H1 (cell line): ENCODE data around the gene CNTROB.

Experiments
- CBX8 ChIP-seq: fragments of 300-800, 300-1000 bp; sonication (generic); IDR thresholded peaks from 2 replicates; pipeline ENCODE4 v1.7.1; 2016; ENCODE audit warnings: low read depth, low read length, borderline replicate concordance
- EZH2 ChIP-seq: fragments of 200-600 bp; sonication (generic); IDR thresholded peaks from 2 replicates; pipeline ENCODE4 v1.7.1; 2012; ENCODE audit warnings: low read depth, mild to moderate bottlenecking, moderate library complexity, low read length, inconsistent platforms; ENCODE audit not compliant: severe bottlenecking
- POLR2A ChIP-seq, 2 experiments: IDR thresholded peaks; 1 replicate in 1 of 2; 2 replicates in 1 of 2; pipeline ENCODE4 v1.6.1; 2011; ENCODE audit warnings: low read depth in 2 of 2, low read length in 2 of 2, mild to moderate bottlenecking in 2 of 2; ENCODE audit errors: control extremely low read depth in 1 of 2
- RBBP5 ChIP-seq: IDR thresholded peaks from 2 replicates; pipeline ENCODE4 v1.7.1; 2012; ENCODE audit warnings: low read depth, mild to moderate bottlenecking, inconsistent platforms, low read length, moderate library complexity, borderline replicate concordance
- SIN3A ChIP-seq, 2 experiments: IDR thresholded peaks in 1 of 2; conservative IDR thresholded peaks in 1 of 2; 2 replicates each; pipeline ENCODE4 v1.6.1; 2011 to 2012; ENCODE audit warnings: low read length in 2 of 2, improper control_type of control experiment in 1 of 2, low read depth in 1 of 2, mild to moderate bottlenecking in 1 of 2
- TF ChIP-seq, protein P1 (sequence below), 3 experiments: IDR thresholded peaks; 1 replicate in 2 of 3; 2 replicates in 1 of 3; pipeline versions ENCODE4 v1.5.1 to v1.6.1; 2011; ENCODE audit warnings: low read length in 3 of 3, mild to moderate bottlenecking in 3 of 3, inconsistent platforms in 2 of 3, low read depth in 1 of 3, moderate library complexity in 1 of 3; ENCODE audit not compliant: insufficient read depth in 1 of 3; ENCODE audit errors: control extremely low read depth in 1 of 3
- TF ChIP-seq, protein P2 (sequence below): IDR thresholded peaks from 2 replicates; pipeline ENCODE4 v1.6.1; 2011; ENCODE audit warnings: low read length, improper control_type of control experiment
- TF ChIP-seq, protein P3 (sequence below): IDR thresholded peaks from 2 replicates; pipeline ENCODE4 v1.6.1; 2012; ENCODE audit warnings: low read length, inconsistent platforms

GRCh38 chr17:7967751-7968150 lies 35.7 kb downstream of the CNTROB start:
- TF ChIP-seq, protein P1, sequence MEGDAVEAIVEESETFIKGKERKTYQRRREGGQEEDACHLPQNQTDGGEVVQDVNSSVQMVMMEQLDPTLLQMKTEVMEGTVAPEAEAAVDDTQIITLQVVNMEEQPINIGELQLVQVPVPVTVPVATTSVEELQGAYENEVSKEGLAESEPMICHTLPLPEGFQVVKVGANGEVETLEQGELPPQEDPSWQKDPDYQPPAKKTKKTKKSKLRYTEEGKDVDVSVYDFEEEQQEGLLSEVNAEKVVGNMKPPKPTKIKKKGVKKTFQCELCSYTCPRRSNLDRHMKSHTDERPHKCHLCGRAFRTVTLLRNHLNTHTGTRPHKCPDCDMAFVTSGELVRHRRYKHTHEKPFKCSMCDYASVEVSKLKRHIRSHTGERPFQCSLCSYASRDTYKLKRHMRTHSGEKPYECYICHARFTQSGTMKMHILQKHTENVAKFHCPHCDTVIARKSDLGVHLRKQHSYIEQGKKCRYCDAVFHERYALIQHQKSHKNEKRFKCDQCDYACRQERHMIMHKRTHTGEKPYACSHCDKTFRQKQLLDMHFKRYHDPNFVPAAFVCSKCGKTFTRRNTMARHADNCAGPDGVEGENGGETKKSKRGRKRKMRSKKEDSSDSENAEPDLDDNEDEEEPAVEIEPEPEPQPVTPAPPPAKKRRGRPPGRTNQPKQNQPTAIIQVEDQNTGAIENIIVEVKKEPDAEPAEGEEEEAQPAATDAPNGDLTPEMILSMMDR (IDR thresholded peaks at IDR 0.05; ENCODE audit: control extremely low read depth in 1 of 3, insufficient read depth in 1 of 3, low read depth in 1 of 3, low read length in 3 of 3): no peak
- no peak for TF ChIP-seq EZH2
- no peak for TF ChIP-seq POLR2A (IDR thresholded peaks at IDR 0.05; ENCODE audit: control extremely low read depth in 1 of 2, low read depth in 2 of 2, low read length in 2 of 2)
- TF ChIP-seq, protein P2, sequence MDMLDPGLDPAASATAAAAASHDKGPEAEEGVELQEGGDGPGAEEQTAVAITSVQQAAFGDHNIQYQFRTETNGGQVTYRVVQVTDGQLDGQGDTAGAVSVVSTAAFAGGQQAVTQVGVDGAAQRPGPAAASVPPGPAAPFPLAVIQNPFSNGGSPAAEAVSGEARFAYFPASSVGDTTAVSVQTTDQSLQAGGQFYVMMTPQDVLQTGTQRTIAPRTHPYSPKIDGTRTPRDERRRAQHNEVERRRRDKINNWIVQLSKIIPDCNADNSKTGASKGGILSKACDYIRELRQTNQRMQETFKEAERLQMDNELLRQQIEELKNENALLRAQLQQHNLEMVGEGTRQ: no peak
- no peak for TF ChIP-seq RBBP5
- TF ChIP-seq, protein P3, sequence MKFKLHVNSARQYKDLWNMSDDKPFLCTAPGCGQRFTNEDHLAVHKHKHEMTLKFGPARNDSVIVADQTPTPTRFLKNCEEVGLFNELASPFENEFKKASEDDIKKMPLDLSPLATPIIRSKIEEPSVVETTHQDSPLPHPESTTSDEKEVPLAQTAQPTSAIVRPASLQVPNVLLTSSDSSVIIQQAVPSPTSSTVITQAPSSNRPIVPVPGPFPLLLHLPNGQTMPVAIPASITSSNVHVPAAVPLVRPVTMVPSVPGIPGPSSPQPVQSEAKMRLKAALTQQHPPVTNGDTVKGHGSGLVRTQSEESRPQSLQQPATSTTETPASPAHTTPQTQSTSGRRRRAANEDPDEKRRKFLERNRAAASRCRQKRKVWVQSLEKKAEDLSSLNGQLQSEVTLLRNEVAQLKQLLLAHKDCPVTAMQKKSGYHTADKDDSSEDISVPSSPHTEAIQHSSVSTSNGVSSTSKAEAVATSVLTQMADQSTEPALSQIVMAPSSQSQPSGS: no peak
- no peak for TF ChIP-seq SIN3A (conservative IDR thresholded peaks at IDR 0.05 in 1 of 2, IDR thresholded peaks at IDR 0.05 in 1 of 2; ENCODE audit: low read depth in 1 of 2, low read length in 2 of 2)
- TF ChIP-seq CBX8: no peak
